Left renal pelvis (tissue), 4 donors: ENCODE data around the gene ETV3L. TPM values are rescaled to one million over a fixed set of nuclear protein-coding genes. Genes with fewer than 3 reads are reported as not detected.
"Not testable (repeated sequence)": the region's sequence is repeated elsewhere in the genome, so short reads cannot be mapped to it uniquely, and the experiment has no call there.

Experiments
- DNase-seq, 4 donors: peaks; one replicate each; pipeline ENCODE4 v3.0.0-alpha.2; 2013; ENCODE audit warnings: low read depth in 4 of 4, low spot score in 3 of 4
- polyA plus RNA-seq, 4 donors: library from polyadenylated mRNA; unstranded; fragments of 120-200 nt; gene quantifications; one replicate each; pipeline ENCODE4 v1.2.1, GENCODE V29; 2013; ENCODE audit not compliant: insufficient read length in 4 of 4

Gene ETV3L
- polyA plus RNA-seq, 4 donors: 0.07 TPM; not detected in 3

GRCh38 chr1:157105988-157106812 lies 6.6 kb upstream of the ETV3L start:
- DNase-seq: no peak

- no peak for DNase-seq
These were observed 5.8 kb upstream of the ETV3L start for GRCh38 chr1:157105298-157105987.

- no peak for DNase-seq
These were observed 5.1 kb upstream of the ETV3L start for GRCh38 chr1:157104598-157105293.

GRCh38 chr1:157103268-157103667 lies 3.7 kb upstream of the ETV3L start:
- no peak for DNase-seq

- DNase-seq: no peak
These were observed 1.5 kb upstream of the ETV3L start for GRCh38 chr1:157101149-157101548.

GRCh38 chr1:157098987-157099632 lies 498 bp downstream of the ETV3L start:
- DNase-seq: not testable (repeated sequence)

- no peak for DNase-seq
These were observed 1.1 kb downstream of the ETV3L start for GRCh38 chr1:157098519-157098918.

- DNase-seq: no peak
These were observed 1.9 kb downstream of the ETV3L start for GRCh38 chr1:157097692-157098091.

- no peak for DNase-seq
These were observed 2.7 kb downstream of the ETV3L start for GRCh38 chr1:157096881-157097280.

GRCh38 chr1:157095551-157095950 lies 4.1 kb downstream of the ETV3L start:
- no peak for DNase-seq

GRCh38 chr1:157095091-157095490 lies 4.5 kb downstream of the ETV3L start:
- no peak for DNase-seq

GRCh38 chr1:157092831-157093230 lies 6.8 kb downstream of the ETV3L start:
- no peak for DNase-seq

GRCh38 chr1:157091668-157092273 lies 7.8 kb downstream of the ETV3L start:
- no peak for DNase-seq

GRCh38 chr1:157091186-157091585 lies 8.4 kb downstream of the ETV3L start:
- no peak for DNase-seq

- DNase-seq: no peak
These were observed 8.8 kb downstream of the ETV3L start for GRCh38 chr1:157090771-157091170.

GRCh38 chr1:157090196-157090647 lies 9.4 kb downstream of the ETV3L start:
- peak; percentile 51 to 75 (median 72) for DNase-seq

- no peak for DNase-seq
These were observed 9.8 kb downstream of the ETV3L start for GRCh38 chr1:157089789-157090188.

- no peak for DNase-seq
These were observed 11.0 kb downstream of the ETV3L start for GRCh38 chr1:157088607-157089006.

- no peak for DNase-seq
These were observed 12.6 kb downstream of the ETV3L start for GRCh38 chr1:157087030-157087429.

GRCh38 chr1:157086299-157086698 lies 13.3 kb downstream of the ETV3L start:
- no peak for DNase-seq
